WTC11 (cell line): ENCODE measurements around the gene OR2AT4.

Experiments
- CREM ChIP-seq: sonication (generic); formaldehyde crosslinking; IDR thresholded peaks from 2 replicates; pipeline ENCODE4 v1.8.1; 2022; ENCODE audit warnings: mild to moderate bottlenecking, missing genetic modification reagents, moderate library complexity
- FOXP1 ChIP-seq: sonication (generic); formaldehyde crosslinking; IDR thresholded peaks from 2 replicates; pipeline ENCODE4 v1.8.0; 2022; ENCODE audit warnings: missing genetic modification reagents, mild to moderate bottlenecking, moderate library complexity, borderline replicate concordance
- NR2C2 ChIP-seq: sonication (generic); formaldehyde crosslinking; IDR thresholded peaks from 2 replicates; pipeline ENCODE4 v1.8.0; 2022; ENCODE audit warnings: mild to moderate bottlenecking, missing genetic modification reagents
- TEAD4 ChIP-seq: sonication (generic); formaldehyde crosslinking; IDR thresholded peaks from 2 replicates; pipeline ENCODE4 v1.8.0; 2022; ENCODE audit warnings: mild to moderate bottlenecking, missing genetic modification reagents
- TF ChIP-seq, protein P1 (sequence below): fragments of 200-600 bp; IDR thresholded peaks from 2 replicates; pipeline ENCODE4 v1.8.0; 2022; ENCODE audit warnings: antibody characterized with exemption
- TF ChIP-seq, protein P2 (sequence below): sonication (generic); formaldehyde crosslinking; IDR thresholded peaks from 2 replicates; pipeline ENCODE4 v1.8.0; 2022; ENCODE audit warnings: mild to moderate bottlenecking, missing genetic modification reagents

DNA sequence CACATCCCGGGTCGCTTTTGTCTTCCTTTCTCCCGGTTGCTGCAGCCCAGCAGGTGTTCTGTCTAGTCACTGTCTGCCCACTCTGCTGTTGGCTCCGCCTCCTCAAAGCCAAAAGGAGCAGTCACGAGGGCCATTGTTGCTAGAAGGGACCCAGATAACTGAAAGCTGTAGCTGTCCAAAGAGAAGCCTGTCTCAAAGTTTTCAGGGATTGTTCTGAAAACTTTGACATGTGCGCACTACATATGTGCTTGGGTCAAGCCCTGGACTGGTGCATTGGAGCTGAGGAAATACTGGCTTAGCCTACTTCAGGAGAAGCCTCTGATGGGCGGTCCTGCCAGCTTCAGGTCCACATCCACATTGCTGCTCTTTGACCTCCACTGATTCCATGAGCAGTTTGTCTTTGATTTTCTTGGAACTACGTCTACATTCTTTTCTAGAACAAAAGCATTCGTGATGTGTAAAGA is 8.8 kb upstream of the OR2AT4 start:
- TF ChIP-seq, protein P1, sequence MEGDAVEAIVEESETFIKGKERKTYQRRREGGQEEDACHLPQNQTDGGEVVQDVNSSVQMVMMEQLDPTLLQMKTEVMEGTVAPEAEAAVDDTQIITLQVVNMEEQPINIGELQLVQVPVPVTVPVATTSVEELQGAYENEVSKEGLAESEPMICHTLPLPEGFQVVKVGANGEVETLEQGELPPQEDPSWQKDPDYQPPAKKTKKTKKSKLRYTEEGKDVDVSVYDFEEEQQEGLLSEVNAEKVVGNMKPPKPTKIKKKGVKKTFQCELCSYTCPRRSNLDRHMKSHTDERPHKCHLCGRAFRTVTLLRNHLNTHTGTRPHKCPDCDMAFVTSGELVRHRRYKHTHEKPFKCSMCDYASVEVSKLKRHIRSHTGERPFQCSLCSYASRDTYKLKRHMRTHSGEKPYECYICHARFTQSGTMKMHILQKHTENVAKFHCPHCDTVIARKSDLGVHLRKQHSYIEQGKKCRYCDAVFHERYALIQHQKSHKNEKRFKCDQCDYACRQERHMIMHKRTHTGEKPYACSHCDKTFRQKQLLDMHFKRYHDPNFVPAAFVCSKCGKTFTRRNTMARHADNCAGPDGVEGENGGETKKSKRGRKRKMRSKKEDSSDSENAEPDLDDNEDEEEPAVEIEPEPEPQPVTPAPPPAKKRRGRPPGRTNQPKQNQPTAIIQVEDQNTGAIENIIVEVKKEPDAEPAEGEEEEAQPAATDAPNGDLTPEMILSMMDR, result no peak
- TF ChIP-seq FOXP1 (CRISPR knock-in tag) (no peak), NR2C2 (no peak), CREM (CRISPR knock-in tag) (no peak), TEAD4 (no peak)
- TF ChIP-seq, protein P2, sequence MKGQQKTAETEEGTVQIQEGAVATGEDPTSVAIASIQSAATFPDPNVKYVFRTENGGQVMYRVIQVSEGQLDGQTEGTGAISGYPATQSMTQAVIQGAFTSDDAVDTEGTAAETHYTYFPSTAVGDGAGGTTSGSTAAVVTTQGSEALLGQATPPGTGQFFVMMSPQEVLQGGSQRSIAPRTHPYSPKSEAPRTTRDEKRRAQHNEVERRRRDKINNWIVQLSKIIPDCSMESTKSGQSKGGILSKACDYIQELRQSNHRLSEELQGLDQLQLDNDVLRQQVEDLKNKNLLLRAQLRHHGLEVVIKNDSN (CRISPR knock-in tag), result no peak
